Keratinocyte (primary cell): ENCODE data around the gene DLGAP1.

Experiments
- EZH2 ChIP-seq: IDR thresholded peaks from one replicate; pipeline ENCODE4 v1.6.1; 2012; ENCODE audit warnings: inconsistent platforms, mild to moderate bottlenecking, low read length, moderate library complexity
- TF ChIP-seq, protein P1 (sequence below), 3 experiments: IDR thresholded peaks in 1 of 3; conservative IDR thresholded peaks in 1 of 3; optimal IDR thresholded peaks in 1 of 3; 2 replicates in 2 of 3; 3 replicates in 1 of 3; pipeline versions ENCODE3 to v1.5.1; 2011; ENCODE audit warnings: low read length in 3 of 3, mild to moderate bottlenecking in 3 of 3, moderate library complexity in 2 of 3, control low read depth in 1 of 3, inconsistent platforms in 1 of 3; ENCODE audit not compliant: insufficient read depth in 2 of 3; ENCODE audit errors: extremely low read depth in 1 of 3

DNA sequence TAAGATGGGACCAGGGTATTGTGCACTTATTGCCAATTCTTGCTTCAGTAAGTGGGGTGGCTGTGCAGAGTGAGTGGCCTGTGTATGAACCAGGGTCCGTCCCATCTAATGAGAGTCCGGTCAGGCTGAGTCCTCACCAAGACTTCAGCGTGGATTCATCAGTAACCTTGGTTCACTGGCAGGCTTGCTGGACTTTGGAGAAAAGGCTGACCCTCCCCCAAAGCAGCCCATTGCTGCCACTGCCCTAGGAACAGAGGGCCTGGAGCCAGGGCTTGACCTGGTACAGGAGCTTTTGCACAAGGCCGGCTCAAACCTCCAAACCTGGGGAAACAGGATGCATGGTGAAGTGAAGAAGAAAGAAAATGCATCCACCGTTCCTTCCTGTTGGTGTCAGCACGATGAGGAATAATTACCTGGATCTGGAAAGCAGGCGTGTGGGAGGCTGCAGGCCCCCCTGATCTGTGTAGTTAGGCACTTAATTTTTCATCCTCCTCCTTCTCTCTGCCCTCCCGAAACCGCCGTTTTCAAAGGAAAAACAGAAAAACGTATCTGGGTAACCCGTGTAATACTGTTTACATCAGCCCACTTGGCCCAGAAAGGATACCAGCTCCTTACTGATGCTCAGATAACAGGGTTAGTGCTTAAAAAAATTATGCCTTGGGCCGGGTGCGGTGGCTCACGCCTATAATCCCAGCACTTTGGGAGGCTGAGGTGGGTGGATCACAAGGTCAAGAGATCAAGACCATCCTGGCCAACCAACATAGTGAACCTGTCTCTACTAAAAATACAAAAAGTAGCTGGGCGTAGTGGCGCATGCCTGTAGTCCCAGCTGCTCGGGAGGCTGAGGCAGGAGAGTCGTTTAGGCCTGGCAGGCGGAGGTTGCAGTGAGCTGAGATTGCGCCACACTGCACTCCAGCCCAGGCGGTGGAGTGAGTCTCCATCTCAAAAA is 857.4 kb downstream of the DLGAP1 start:
- TF ChIP-seq, protein P1, sequence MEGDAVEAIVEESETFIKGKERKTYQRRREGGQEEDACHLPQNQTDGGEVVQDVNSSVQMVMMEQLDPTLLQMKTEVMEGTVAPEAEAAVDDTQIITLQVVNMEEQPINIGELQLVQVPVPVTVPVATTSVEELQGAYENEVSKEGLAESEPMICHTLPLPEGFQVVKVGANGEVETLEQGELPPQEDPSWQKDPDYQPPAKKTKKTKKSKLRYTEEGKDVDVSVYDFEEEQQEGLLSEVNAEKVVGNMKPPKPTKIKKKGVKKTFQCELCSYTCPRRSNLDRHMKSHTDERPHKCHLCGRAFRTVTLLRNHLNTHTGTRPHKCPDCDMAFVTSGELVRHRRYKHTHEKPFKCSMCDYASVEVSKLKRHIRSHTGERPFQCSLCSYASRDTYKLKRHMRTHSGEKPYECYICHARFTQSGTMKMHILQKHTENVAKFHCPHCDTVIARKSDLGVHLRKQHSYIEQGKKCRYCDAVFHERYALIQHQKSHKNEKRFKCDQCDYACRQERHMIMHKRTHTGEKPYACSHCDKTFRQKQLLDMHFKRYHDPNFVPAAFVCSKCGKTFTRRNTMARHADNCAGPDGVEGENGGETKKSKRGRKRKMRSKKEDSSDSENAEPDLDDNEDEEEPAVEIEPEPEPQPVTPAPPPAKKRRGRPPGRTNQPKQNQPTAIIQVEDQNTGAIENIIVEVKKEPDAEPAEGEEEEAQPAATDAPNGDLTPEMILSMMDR (optimal IDR thresholded peaks at IDR 0.05 in 1 of 3, IDR thresholded peaks at IDR 0.05 in 1 of 3, conservative IDR thresholded peaks at IDR 0.05 in 1 of 3; ENCODE audit: extremely low read depth in 1 of 3, insufficient read depth in 2 of 3, low read length in 3 of 3), result no peak
- TF ChIP-seq EZH2, result no peak
